GM23338 (cell line): Measurements from ENCODE around the gene EFCAB12. TPM values are rescaled to one million over a fixed set of nuclear protein-coding genes. Genes with fewer than 3 reads are reported as not detected.

Source experiments
- ATAC-seq: fragments of 200-7000 bp; cut with Tn5 transposase; 3 replicates; pipeline ENCODE4 v1.9.1; 2020
- DNase-seq: peaks from one replicate; pipeline ENCODE4 v3.0.0-alpha.2; 2015; ENCODE audit warnings: low spot score
- H2AFZ ChIP-seq: fragments of 200-600 bp; sonication (generic); 2 replicates; pipeline ENCODE4 v1.8.0; 2016; ENCODE audit warnings: antibody characterized with exemption, mild to moderate bottlenecking, moderate library complexity
- H3F3A ChIP-seq: fragments of 200-600 bp; sonication (generic); replicated peaks from 2 replicates; pipeline ENCODE4 v1.8.0; 2017; ENCODE audit warnings: antibody characterized with exemption, mixed run types, low read depth
- H3K27ac ChIP-seq: fragments of 200-600 bp; sonication (generic); 2 replicates; pipeline ENCODE4 v1.6.1; 2016; ENCODE audit warnings: low read depth
- H3K27me3 ChIP-seq: fragments of 200-600 bp; sonication (generic); 2 replicates; pipeline ENCODE4 v1.8.0; 2016; ENCODE audit warnings: mild to moderate bottlenecking, mixed run types, moderate library complexity; ENCODE audit not compliant: insufficient read depth
- H3K36me3 ChIP-seq: fragments of 200-600 bp; sonication (generic); 2 replicates; pipeline ENCODE4 v1.8.0; 2016; ENCODE audit warnings: mild to moderate bottlenecking; ENCODE audit not compliant: insufficient read depth
- H3K4me1 ChIP-seq: fragments of 200-600 bp; sonication (generic); 2 replicates; pipeline ENCODE4 v1.8.0; 2016; ENCODE audit warnings: mild to moderate bottlenecking, moderate library complexity; ENCODE audit not compliant: insufficient read depth
- H3K4me2 ChIP-seq: fragments of 200-600 bp; sonication (generic); 2 replicates; pipeline ENCODE4 v1.7.1; 2017; ENCODE audit warnings: mixed run types
- H3K4me3 ChIP-seq: fragments of 200-600 bp; sonication (generic); 2 replicates; pipeline ENCODE4 v1.6.1; 2016; ENCODE audit warnings: mixed run types
- H3K79me2 ChIP-seq: fragments of 200-600 bp; sonication (generic); replicated peaks from 2 replicates; pipeline ENCODE4 v1.8.0; 2017; ENCODE audit warnings: mild to moderate bottlenecking; ENCODE audit not compliant: insufficient read depth
- H3K9me2 ChIP-seq: fragments of 200-600 bp; sonication (generic); 2 replicates; pipeline ENCODE4 v1.8.0; 2017; ENCODE audit not compliant: insufficient read depth
- H4K20me1 ChIP-seq: fragments of 200-600 bp; sonication (generic); replicated peaks from 2 replicates; pipeline ENCODE4 v1.8.0; 2017; ENCODE audit warnings: mild to moderate bottlenecking; ENCODE audit not compliant: insufficient read depth
- H3K27ac Mint-ChIP-seq: 2 replicates; pipeline ENCODE4 v1.8.0; 2020; ENCODE audit warnings: inconsistent platforms, mild to moderate bottlenecking, moderate library complexity, mixed read lengths
- H3K27me3 Mint-ChIP-seq: 3 replicates; pipeline ENCODE4 v1.8.0; 2022; ENCODE audit warnings: low read depth, mild to moderate bottlenecking, moderate library complexity, mixed read lengths, inconsistent platforms; ENCODE audit not compliant: insufficient read depth, poor library complexity
- H3K36me3 Mint-ChIP-seq: 3 replicates; pipeline ENCODE4 v1.8.0; 2021; ENCODE audit warnings: low read depth, mild to moderate bottlenecking, inconsistent platforms, moderate library complexity, mixed read lengths
- H3K4me1 Mint-ChIP-seq: 3 replicates; pipeline ENCODE4 v1.8.0; 2020; ENCODE audit warnings: mild to moderate bottlenecking, inconsistent platforms, mixed read lengths
- H3K4me3 Mint-ChIP-seq: 3 replicates; pipeline ENCODE4 v1.8.0; 2021; ENCODE audit warnings: moderate library complexity, mild to moderate bottlenecking, inconsistent platforms, mixed read lengths
- H3K9me3 Mint-ChIP-seq: 3 replicates; pipeline ENCODE4 v1.8.0; 2020; ENCODE audit warnings: moderate library complexity, mild to moderate bottlenecking, inconsistent platforms, mixed read lengths
- CREB1 ChIP-seq: fragments of 250-450 bp; sonication (Bioruptor Pico); IDR thresholded peaks from 2 replicates; pipeline ENCODE4 v1.5.0; 2020; ENCODE audit warnings: low read depth, mild to moderate bottlenecking, moderate library complexity
- EZH2 ChIP-seq: fragments of 200-600 bp; sonication (generic); IDR thresholded peaks from one replicate; pipeline ENCODE4 v1.8.0; 2017; ENCODE audit warnings: antibody characterized with exemption, mild to moderate bottlenecking, low read depth; ENCODE audit not compliant: unreplicated experiment
- EZH2phosphoT487 ChIP-seq: fragments of 200-600 bp; sonication (generic); IDR thresholded peaks from one replicate; pipeline ENCODE4 v1.8.1; 2018; ENCODE audit warnings: antibody characterized with exemption; ENCODE audit not compliant: unreplicated experiment
- JUNB ChIP-seq: IDR thresholded peaks from one replicate; pipeline ENCODE4 v1.6.1; 2016; ENCODE audit warnings: antibody characterized with exemption; ENCODE audit not compliant: unreplicated experiment
- NANOG ChIP-seq: IDR thresholded peaks from 2 replicates; pipeline ENCODE4 v1.6.1; 2016; ENCODE audit warnings: antibody characterized with exemption, borderline replicate concordance
- POLR2AphosphoS5 ChIP-seq: IDR thresholded peaks from 2 replicates; pipeline ENCODE4 v1.6.1; 2016; ENCODE audit warnings: antibody characterized with exemption, low read depth
- ZNF114 ChIP-seq: fragments of 250-450 bp; sonication (Bioruptor Pico); IDR thresholded peaks from 2 replicates; pipeline ENCODE4 v1.5.0; 2020; ENCODE audit warnings: mild to moderate bottlenecking, moderate library complexity
- ZNF331 ChIP-seq: fragments of 250-450 bp; sonication (Bioruptor Pico); IDR thresholded peaks from 2 replicates; pipeline ENCODE4 v1.5.0; 2020; ENCODE audit warnings: low read depth, mild to moderate bottlenecking, moderate library complexity
- polyA plus RNA-seq: library from polyadenylated mRNA; unstranded; fragments of >200 nt; fragmentation: Nextera tagmentation; extraction: Ambion mirVana; gene quantifications from 2 replicates; pipeline ENCODE4 v1.2.1, GENCODE V29; 2016
- total RNA-seq: library from RNA; depleted of rRNA; stranded (reverse); fragments of >200 nt; shearing (Covaris generic); gene quantifications from 2 replicates; pipeline ENCODE4 v1.2.3, GENCODE V29; 2014
- TF ChIP-seq, protein P1 (sequence below), 2 experiments: fragments of 200-600 bp in 1 of 2; sonication (generic) in 1 of 2; conservative IDR thresholded peaks; 2 replicates each; pipeline versions ENCODE4 v1.5.1 to v1.6.1; 2016 to 2017; ENCODE audit warnings: antibody characterized with exemption in 2 of 2, low read depth in 2 of 2, mild to moderate bottlenecking in 2 of 2, moderate library complexity in 1 of 2
- TF ChIP-seq, protein P2 (sequence below): fragments of 250-450 bp; sonication (Bioruptor Pico); IDR thresholded peaks from 2 replicates; pipeline ENCODE4 v1.5.0; 2020; ENCODE audit warnings: mild to moderate bottlenecking, moderate library complexity

EFCAB12 gene
- total and polyA plus RNA-seq, 2 experiments from 2014 or later = 0.24 to 0.65 TPM

DNA sequence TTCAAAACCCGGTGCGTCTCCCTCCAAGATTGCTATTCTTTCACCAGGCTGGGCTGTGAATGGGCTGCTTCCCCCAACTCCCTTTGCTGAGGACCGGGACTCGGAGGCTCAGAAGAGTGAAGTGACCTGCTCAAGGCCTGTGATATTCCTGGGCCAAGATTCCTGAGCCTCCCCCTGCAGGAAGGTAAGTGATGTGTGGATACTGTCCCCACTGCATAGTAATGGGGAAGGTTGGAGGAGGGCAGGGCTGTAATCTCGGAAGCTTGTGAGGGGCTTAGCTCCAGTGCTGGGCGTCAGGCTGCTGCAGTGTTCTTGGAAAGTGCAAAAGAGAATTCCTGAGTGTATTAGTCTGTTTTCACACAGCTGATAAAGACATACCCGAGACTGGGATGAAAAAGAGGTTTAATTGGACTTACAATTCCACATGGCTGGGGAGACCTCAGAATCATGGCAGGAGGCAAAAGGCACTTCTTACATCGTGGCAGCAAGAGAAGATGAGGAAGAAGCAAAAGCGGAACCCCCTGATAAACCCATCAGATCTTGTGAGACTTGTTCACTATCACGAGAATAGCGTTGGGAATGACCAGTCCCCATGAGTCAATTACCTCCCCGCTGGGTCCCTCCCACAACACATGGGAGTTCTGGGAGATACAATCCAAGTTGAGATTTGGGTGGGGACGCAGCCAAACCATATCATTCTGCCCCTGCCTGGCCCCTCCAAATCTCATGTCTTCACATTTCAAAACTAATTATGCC lies 67.6 kb downstream of the EFCAB12 start:
- Histone ChIP-seq H3K36me3 (no peaks in the 10 kb centered on the region), H3K9me2 (no peaks in the 10 kb centered on the region), H3K4me3 (no peak overlapping the region), H3K4me1 (no peaks in the 10 kb centered on the region), H3K27ac (no peak overlapping the region), H2AFZ (no peak overlapping the region), H3K4me2 (no peak overlapping the region), H3F3A (0 out of 2 replicates have a peak, but pooled peaks cover 2% of the 10 kb centered on the region), H3K79me2 (no peaks in the 10 kb centered on the region), H3K27me3 (no peaks in the 10 kb centered on the region), H4K20me1 (no peaks in the 10 kb centered on the region)
- H3K27ac Mint-ChIP-seq = no peak overlapping the region
- peaks cover 25% of the 10 kb centered on the region for H3K9me3 Mint-ChIP-seq
- no peak overlapping the region for H3K4me3 Mint-ChIP-seq
- H3K36me3 Mint-ChIP-seq = peaks cover 20% of the 10 kb centered on the region
- ATAC-seq (peak; percentile 65), DNase-seq (peak; percentile 34)
- H3K27me3 Mint-ChIP-seq = peaks cover 11% of the 10 kb centered on the region
- no peak for TF ChIP-seq ZNF331
- TF ChIP-seq, protein P1, sequence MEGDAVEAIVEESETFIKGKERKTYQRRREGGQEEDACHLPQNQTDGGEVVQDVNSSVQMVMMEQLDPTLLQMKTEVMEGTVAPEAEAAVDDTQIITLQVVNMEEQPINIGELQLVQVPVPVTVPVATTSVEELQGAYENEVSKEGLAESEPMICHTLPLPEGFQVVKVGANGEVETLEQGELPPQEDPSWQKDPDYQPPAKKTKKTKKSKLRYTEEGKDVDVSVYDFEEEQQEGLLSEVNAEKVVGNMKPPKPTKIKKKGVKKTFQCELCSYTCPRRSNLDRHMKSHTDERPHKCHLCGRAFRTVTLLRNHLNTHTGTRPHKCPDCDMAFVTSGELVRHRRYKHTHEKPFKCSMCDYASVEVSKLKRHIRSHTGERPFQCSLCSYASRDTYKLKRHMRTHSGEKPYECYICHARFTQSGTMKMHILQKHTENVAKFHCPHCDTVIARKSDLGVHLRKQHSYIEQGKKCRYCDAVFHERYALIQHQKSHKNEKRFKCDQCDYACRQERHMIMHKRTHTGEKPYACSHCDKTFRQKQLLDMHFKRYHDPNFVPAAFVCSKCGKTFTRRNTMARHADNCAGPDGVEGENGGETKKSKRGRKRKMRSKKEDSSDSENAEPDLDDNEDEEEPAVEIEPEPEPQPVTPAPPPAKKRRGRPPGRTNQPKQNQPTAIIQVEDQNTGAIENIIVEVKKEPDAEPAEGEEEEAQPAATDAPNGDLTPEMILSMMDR (conservative IDR thresholded peaks at IDR 0.05; ENCODE audit: low read depth in 2 of 2) = 0 out of 4 replicates have a peak, but pooled peaks have one; percentile 13 to 17
- peaks cover 12% of the 10 kb centered on the region for H3K4me1 Mint-ChIP-seq

DNA sequence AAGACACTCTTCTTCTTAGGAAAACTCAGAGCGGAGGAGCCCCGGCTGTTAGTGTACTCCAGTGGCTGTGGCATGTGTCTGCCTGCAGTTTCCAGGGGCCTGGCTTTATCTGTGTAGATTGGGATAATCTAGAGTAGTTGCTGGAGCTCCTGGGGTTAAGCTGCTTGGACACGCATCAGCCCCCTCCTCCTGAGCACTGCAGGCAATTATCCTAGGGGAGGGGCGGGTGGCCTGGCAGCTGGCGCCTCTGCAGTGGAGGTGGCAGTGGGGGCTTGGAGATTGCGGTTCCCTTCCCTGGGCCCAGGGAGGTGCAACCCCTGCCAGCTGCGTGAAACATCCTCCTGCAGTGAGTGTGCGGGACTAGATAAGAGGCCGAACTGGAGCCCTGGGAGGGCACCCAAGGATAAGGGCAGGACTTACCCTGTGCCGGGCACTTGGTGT lies 68.2 kb downstream of the EFCAB12 start:
- Histone ChIP-seq H3K9me2 (no peaks in the 10 kb centered on the region), H3K36me3 (no peaks in the 10 kb centered on the region), H3K4me2 (no peak overlapping the region), H3K27ac (no peak overlapping the region), H2AFZ (no peak overlapping the region), H3K79me2 (no peaks in the 10 kb centered on the region), H3K4me1 (no peaks in the 10 kb centered on the region), H3K4me3 (no peak overlapping the region), H3K27me3 (no peaks in the 10 kb centered on the region), H3F3A (0 out of 2 replicates have a peak, but pooled peaks cover 2% of the 10 kb centered on the region), H4K20me1 (no peaks in the 10 kb centered on the region)
- H3K27me3 Mint-ChIP-seq = peaks cover 11% of the 10 kb centered on the region
- no peak overlapping the region for H3K27ac Mint-ChIP-seq
- peaks cover 12% of the 10 kb centered on the region for H3K4me1 Mint-ChIP-seq
- DNase-seq (no peak), ATAC-seq (no peak)
- H3K36me3 Mint-ChIP-seq = peaks cover 19% of the 10 kb centered on the region
- H3K9me3 Mint-ChIP-seq = peaks cover 24% of the 10 kb centered on the region
- H3K4me3 Mint-ChIP-seq = no peak overlapping the region; the same call in 2 of the 3 replicates
- TF ChIP-seq ZNF114 (CRISPR knock-in tag) (no peak), CREB1 (CRISPR knock-in tag) (no peak), NANOG (no peak), POLR2AphosphoS5 (no peak), EZH2 (no peak), ZNF331 (no peak), JUNB (no peak), EZH2phosphoT487 (no peak)
- TF ChIP-seq, protein P2, sequence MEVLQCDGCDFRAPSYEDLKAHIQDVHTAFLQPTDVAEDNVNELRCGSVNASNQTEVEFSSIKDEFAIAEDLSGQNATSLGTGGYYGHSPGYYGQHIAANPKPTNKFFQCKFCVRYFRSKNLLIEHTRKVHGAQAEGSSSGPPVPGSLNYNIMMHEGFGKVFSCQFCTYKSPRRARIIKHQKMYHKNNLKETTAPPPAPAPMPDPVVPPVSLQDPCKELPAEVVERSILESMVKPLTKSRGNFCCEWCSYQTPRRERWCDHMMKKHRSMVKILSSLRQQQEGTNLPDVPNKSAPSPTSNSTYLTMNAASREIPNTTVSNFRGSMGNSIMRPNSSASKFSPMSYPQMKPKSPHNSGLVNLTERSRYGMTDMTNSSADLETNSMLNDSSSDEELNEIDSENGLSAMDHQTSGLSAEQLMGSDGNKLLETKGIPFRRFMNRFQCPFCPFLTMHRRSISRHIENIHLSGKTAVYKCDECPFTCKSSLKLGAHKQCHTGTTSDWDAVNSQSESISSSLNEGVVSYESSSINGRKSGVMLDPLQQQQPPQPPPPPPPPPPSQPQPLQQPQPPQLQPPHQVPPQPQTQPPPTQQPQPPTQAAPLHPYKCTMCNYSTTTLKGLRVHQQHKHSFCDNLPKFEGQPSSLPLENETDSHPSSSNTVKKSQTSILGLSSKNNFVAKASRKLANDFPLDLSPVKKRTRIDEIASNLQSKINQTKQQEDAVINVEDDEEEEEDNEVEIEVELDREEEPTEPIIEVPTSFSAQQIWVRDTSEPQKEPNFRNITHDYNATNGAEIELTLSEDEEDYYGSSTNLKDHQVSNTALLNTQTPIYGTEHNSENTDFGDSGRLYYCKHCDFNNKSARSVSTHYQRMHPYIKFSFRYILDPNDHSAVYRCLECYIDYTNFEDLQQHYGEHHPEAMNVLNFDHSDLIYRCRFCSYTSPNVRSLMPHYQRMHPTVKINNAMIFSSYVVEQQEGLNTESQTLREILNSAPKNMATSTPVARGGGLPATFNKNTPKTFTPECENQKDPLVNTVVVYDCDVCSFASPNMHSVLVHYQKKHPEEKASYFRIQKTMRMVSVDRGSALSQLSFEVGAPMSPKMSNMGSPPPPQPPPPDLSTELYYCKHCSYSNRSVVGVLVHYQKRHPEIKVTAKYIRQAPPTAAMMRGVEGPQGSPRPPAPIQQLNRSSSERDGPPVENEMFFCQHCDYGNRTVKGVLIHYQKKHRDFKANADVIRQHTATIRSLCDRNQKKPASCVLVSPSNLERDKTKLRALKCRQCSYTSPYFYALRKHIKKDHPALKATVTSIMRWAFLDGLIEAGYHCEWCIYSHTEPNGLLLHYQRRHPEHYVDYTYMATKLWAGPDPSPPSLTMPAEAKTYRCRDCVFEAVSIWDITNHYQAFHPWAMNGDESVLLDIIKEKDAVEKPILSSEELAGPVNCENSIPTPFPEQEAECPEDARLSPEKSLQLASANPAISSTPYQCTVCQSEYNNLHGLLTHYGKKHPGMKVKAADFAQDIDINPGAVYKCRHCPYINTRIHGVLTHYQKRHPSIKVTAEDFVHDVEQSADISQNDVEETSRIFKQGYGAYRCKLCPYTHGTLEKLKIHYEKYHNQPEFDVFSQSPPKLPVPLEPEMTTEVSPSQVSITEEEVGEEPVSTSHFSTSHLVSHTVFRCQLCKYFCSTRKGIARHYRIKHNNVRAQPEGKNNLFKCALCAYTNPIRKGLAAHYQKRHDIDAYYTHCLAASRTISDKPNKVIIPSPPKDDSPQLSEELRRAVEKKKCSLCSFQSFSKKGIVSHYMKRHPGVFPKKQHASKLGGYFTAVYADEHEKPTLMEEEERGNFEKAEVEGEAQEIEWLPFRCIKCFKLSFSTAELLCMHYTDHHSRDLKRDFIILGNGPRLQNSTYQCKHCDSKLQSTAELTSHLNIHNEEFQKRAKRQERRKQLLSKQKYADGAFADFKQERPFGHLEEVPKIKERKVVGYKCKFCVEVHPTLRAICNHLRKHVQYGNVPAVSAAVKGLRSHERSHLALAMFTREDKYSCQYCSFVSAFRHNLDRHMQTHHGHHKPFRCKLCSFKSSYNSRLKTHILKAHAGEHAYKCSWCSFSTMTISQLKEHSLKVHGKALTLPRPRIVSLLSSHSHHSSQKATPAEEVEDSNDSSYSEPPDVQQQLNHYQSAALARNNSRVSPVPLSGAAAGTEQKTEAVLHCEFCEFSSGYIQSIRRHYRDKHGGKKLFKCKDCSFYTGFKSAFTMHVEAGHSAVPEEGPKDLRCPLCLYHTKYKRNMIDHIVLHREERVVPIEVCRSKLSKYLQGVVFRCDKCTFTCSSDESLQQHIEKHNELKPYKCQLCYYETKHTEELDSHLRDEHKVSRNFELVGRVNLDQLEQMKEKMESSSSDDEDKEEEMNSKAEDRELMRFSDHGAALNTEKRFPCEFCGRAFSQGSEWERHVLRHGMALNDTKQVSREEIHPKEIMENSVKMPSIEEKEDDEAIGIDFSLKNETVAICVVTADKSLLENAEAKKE (CRISPR knock-in tag) = no peak
- TF ChIP-seq, protein P1 (conservative IDR thresholded peaks at IDR 0.05; ENCODE audit: low read depth in 2 of 2) = no peak
